ENCODE measurements around the gene DSC3. TPM values are rescaled to one million over a fixed set of nuclear protein-coding genes. Genes with fewer than 3 reads are reported as not detected.
"Not testable (repeated sequence)": the region's sequence is repeated elsewhere in the genome, so short reads cannot be mapped to it uniquely, and the experiment has no call there.

DSC3 gene
- total RNA-seq, 2 experiments from 2014 or later, result not detected

- Histone ChIP-seq H3K9me3 (ENCODE audit: low read length) (no peaks in the 10 kb centered on the region), H3K4me2 (ENCODE audit: low read length) (no peak overlapping the region), H3K4me3 (ENCODE audit: low read depth, low read length, poor library complexity, severe bottlenecking) (no peak overlapping the region), H3K4me1 (ENCODE audit: insufficient read depth, low read length, poor library complexity, severe bottlenecking) (no peaks in the 10 kb centered on the region), H2AFZ (ENCODE audit: low read length) (no peak overlapping the region), H3K36me3 (ENCODE audit: insufficient read depth, low read length) (no peaks in the 10 kb centered on the region), H3K9me2 (ENCODE audit: insufficient read depth, low read length) (no peaks in the 10 kb centered on the region), H4K20me1 (ENCODE audit: insufficient read depth, low read length) (no peaks in the 10 kb centered on the region), H3K79me2 (ENCODE audit: insufficient read depth, low read depth, low read length) (no peaks in the 10 kb centered on the region), H3K27ac (ENCODE audit: low read depth, low read length, poor library complexity, severe bottlenecking) (no peak overlapping the region)
- TF ChIP-seq EZH2phosphoT487 (IDR thresholded peaks at IDR 0.05; ENCODE audit: borderline replicate concordance, low read depth, low read length), result no peak
- no peak for TF ChIP-seq CTCF (conservative IDR thresholded peaks at IDR 0.05; ENCODE audit: low read length)
- no TSS peak for BruUV-seq (replicated peaks)
- CTCF ChIA-PET (ENCODE audit: unreplicated experiment), result no interaction called here
- intact Hi-C loops (cut with micrococcal nuclease; ENCODE audit: unreplicated experiment), result no loop called here
- DNase-seq (ENCODE audit: low spot score), result no peak
- POLR2A ChIA-PET, result no interaction called here
These were observed 1.8 kb downstream of the DSC3 start for GRCh38 chr18:31040686-31041270.

GRCh38 chr18:31039426-31039825, 3.1 kb downstream of the DSC3 start:
- H3K4me2 ChIP-seq (ENCODE audit: low read length), result no peak overlapping the region
- TF ChIP-seq CTCF (conservative IDR thresholded peaks at IDR 0.05; ENCODE audit: low read length) (no peak), EZH2phosphoT487 (IDR thresholded peaks at IDR 0.05; ENCODE audit: borderline replicate concordance, low read depth, low read length) (no peak)
- no peaks in the 10 kb centered on the region for H3K36me3 ChIP-seq (ENCODE audit: insufficient read depth, low read length)
- no peaks in the 10 kb centered on the region for H3K79me2 ChIP-seq (ENCODE audit: insufficient read depth, low read depth, low read length)
- no TSS peak for BruUV-seq (replicated peaks)
- no peaks in the 10 kb centered on the region for H4K20me1 ChIP-seq (ENCODE audit: insufficient read depth, low read length)
- no peaks in the 10 kb centered on the region for H3K9me3 ChIP-seq (ENCODE audit: low read length)
- H2AFZ ChIP-seq (ENCODE audit: low read length), result no peak overlapping the region
- no peak overlapping the region for H3K4me3 ChIP-seq (ENCODE audit: low read depth, low read length, poor library complexity, severe bottlenecking)
- POLR2A ChIA-PET, result no interaction called here
- no peaks in the 10 kb centered on the region for H3K4me1 ChIP-seq (ENCODE audit: insufficient read depth, low read length, poor library complexity, severe bottlenecking)
- no peaks in the 10 kb centered on the region for H3K9me2 ChIP-seq (ENCODE audit: insufficient read depth, low read length)
- no peak for DNase-seq (ENCODE audit: low spot score)
- CTCF ChIA-PET (ENCODE audit: unreplicated experiment), result no interaction called here
- intact Hi-C loops (cut with micrococcal nuclease; ENCODE audit: unreplicated experiment), result no loop called here
- H3K27ac ChIP-seq (ENCODE audit: low read depth, low read length, poor library complexity, severe bottlenecking), result no peak overlapping the region

- intact Hi-C loops (cut with micrococcal nuclease; ENCODE audit: unreplicated experiment); H3K4me2 ChIP-seq (ENCODE audit: low read length); POLR2A ChIA-PET; H4K20me1 ChIP-seq (ENCODE audit: insufficient read depth, low read length); BruUV-seq (replicated peaks); H3K79me2 ChIP-seq (ENCODE audit: insufficient read depth, low read depth, low read length); H3K36me3 ChIP-seq (ENCODE audit: insufficient read depth, low read length); H3K9me2 ChIP-seq (ENCODE audit: insufficient read depth, low read length); H3K4me3 ChIP-seq (ENCODE audit: low read depth, low read length, poor library complexity, severe bottlenecking); CTCF ChIA-PET (ENCODE audit: unreplicated experiment); H2AFZ ChIP-seq (ENCODE audit: low read length); H3K4me1 ChIP-seq (ENCODE audit: insufficient read depth, low read length, poor library complexity, severe bottlenecking); H3K27ac ChIP-seq (ENCODE audit: low read depth, low read length, poor library complexity, severe bottlenecking); DNase-seq (ENCODE audit: low spot score); H3K9me3 ChIP-seq (ENCODE audit: low read length): not testable (repeated sequence)
These were observed 4.9 kb downstream of the DSC3 start for GRCh38 chr18:31037686-31038085.

Data from OCI-LY7 (cell line).